HG02678 (cell line): ENCODE measurements around the gene CCDC86.

ENCODE experiments used
- ATAC-seq: cut with Tn5 transposase; IDR thresholded peaks from one replicate; pipeline ENCODE4 v1.9.1; 2021; ENCODE audit warnings: mild to moderate bottlenecking, moderate library complexity; ENCODE audit not compliant: unreplicated experiment

CCDC86 gene

GRCh38 chr11:60831143-60831500, 10.8 kb upstream of the CCDC86 start:
- peak; percentile 84 for ATAC-seq

- ATAC-seq: no peak
These were observed 10.3 kb upstream of the CCDC86 start for GRCh38 chr11:60831501-60832079.

GRCh38 chr11:60834742-60835533, 7.0 kb upstream of the CCDC86 start:
- ATAC-seq: no peak

- ATAC-seq: no peak
These were observed 6.4 kb upstream of the CCDC86 start for GRCh38 chr11:60835534-60835846.

- ATAC-seq: no peak
These were observed 4.9 kb upstream of the CCDC86 start for GRCh38 chr11:60836866-60837515.

- ATAC-seq: no peak
These were observed 3.8 kb upstream of the CCDC86 start for GRCh38 chr11:60838132-60838531.

GRCh38 chr11:60840470-60841430, 1.2 kb upstream of the CCDC86 start:
- no peak for ATAC-seq

GRCh38 chr11:60842668-60843600, 1.0 kb downstream of the CCDC86 start:
- no peak for ATAC-seq

- no peak for ATAC-seq
These were observed 2.3 kb downstream of the CCDC86 start for GRCh38 chr11:60844045-60844869.

- ATAC-seq: no peak
These were observed 2.9 kb downstream of the CCDC86 start for GRCh38 chr11:60844870-60845221.

- ATAC-seq: no peak
These were observed 3.4 kb downstream of the CCDC86 start for GRCh38 chr11:60845338-60845737.

- no peak for ATAC-seq
These were observed 5.4 kb downstream of the CCDC86 start for GRCh38 chr11:60847281-60847680.

- no peak for ATAC-seq
These were observed 6.0 kb downstream of the CCDC86 start for GRCh38 chr11:60847896-60848295.

- no peak for ATAC-seq
These were observed 6.8 kb downstream of the CCDC86 start for GRCh38 chr11:60848714-60849151.

GRCh38 chr11:60849641-60850520, 8.0 kb downstream of the CCDC86 start:
- no peak for ATAC-seq

- no peak for ATAC-seq
These were observed 9.6 kb downstream of the CCDC86 start for GRCh38 chr11:60851327-60852104.

- ATAC-seq: no peak
These were observed 10.4 kb downstream of the CCDC86 start for GRCh38 chr11:60852117-60852981.
